Smooth muscle cell (in vitro differentiated cells): ENCODE data around the gene MXD1. TPM values are rescaled to one million over a fixed set of nuclear protein-coding genes. Genes with fewer than 3 reads are reported as not detected.

ENCODE experiments used
- DNase-seq: peaks from one replicate; lab custom pipeline; 2025; ENCODE audit not compliant: unreplicated experiment; lab: John Stamatoyannopoulos, UW
- H2AFZ ChIP-seq: fragments of 200-600 bp; sonication (generic); 2 replicates; pipeline ENCODE4 v1.6.0; 2016; ENCODE audit warnings: antibody characterized with exemption, low read depth, mild to moderate bottlenecking
- H3F3A ChIP-seq: fragments of 200-600 bp; sonication (generic); 2 replicates; pipeline ENCODE4 v1.6.0; 2017; ENCODE audit warnings: antibody characterized with exemption, low read depth
- H3K27ac ChIP-seq: fragments of 200-600 bp; sonication (generic); 2 replicates; pipeline ENCODE4 v1.5.1; 2016; ENCODE audit warnings: low read depth, mild to moderate bottlenecking
- H3K27me3 ChIP-seq: fragments of 200-600 bp; sonication (generic); 2 replicates; pipeline ENCODE4 v1.6.1; 2016; ENCODE audit warnings: low read depth, mild to moderate bottlenecking
- H3K36me3 ChIP-seq: fragments of 200-600 bp; sonication (generic); 2 replicates; pipeline ENCODE4 v1.5.1; 2016; ENCODE audit warnings: low read depth
- H3K4me1 ChIP-seq: fragments of 200-600 bp; sonication (generic); 2 replicates; pipeline ENCODE4 v1.5.1; 2016; ENCODE audit warnings: low read depth
- H3K4me2 ChIP-seq: fragments of 200-600 bp; sonication (generic); 2 replicates; pipeline ENCODE4 v1.6.0; 2016; ENCODE audit warnings: mild to moderate bottlenecking
- H3K4me3 ChIP-seq: fragments of 200-600 bp; sonication (generic); 2 replicates; pipeline ENCODE4 v1.5.1; 2016; ENCODE audit warnings: mild to moderate bottlenecking
- H3K79me2 ChIP-seq: fragments of 200-600 bp; sonication (generic); 2 replicates; pipeline ENCODE4 v1.6.0; 2016; ENCODE audit warnings: low read depth, mild to moderate bottlenecking
- H3K9ac ChIP-seq: fragments of 200-600 bp; sonication (generic); 2 replicates; pipeline ENCODE4 v1.6.0; 2016; ENCODE audit warnings: low read depth
- H3K9me3 ChIP-seq: fragments of 200-600 bp; sonication (generic); replicated peaks from 2 replicates; pipeline ENCODE4 v1.5.1; 2016; ENCODE audit warnings: low read depth
- H4K20me1 ChIP-seq: fragments of 200-600 bp; sonication (generic); 2 replicates; pipeline ENCODE4 v1.6.0; 2016; ENCODE audit warnings: low read depth
- CTCF ChIP-seq: fragments of 200-600 bp; sonication (generic); IDR thresholded peaks from 2 replicates; pipeline ENCODE4 v1.5.1; 2017; ENCODE audit warnings: borderline replicate concordance, mild to moderate bottlenecking, antibody characterized with exemption; ENCODE audit not compliant: insufficient read depth, poor library complexity, severe bottlenecking
- WGBS: methylation state at CpG from one replicate; pipeline ENCODE4 v1.1.7; 2016; ENCODE audit warnings: low lambda C conversion rate; 5-methylcytosine and 5-hydroxymethylcytosine counted together
- polyA plus RNA-seq: library from polyadenylated mRNA; unstranded; fragments of >200 nt; fragmentation: Nextera tagmentation; extraction: Ambion mirVana; gene quantifications from 2 replicates; pipeline ENCODE4 v1.2.1, GENCODE V29; 2016
- total RNA-seq: library from RNA; depleted of rRNA; stranded (reverse); fragments of >200 nt; gene quantifications from 2 replicates; pipeline ENCODE4 v1.2.3, GENCODE V29; 2014

Gene MXD1
- total and polyA plus RNA-seq, 2 experiments from 2014 or later: 7.9 to 10.2 TPM

- no peaks in the 10 kb centered on the region for H3K27me3 ChIP-seq
- H3K79me2 ChIP-seq: peaks cover 14% of the 10 kb centered on the region
- no peak overlapping the region for H3K27ac ChIP-seq
Observed at GRCh38 chr2:69902213-69902922, 12.5 kb upstream of the MXD1 start.

GRCh38 chr2:69907216-69907615, 7.7 kb upstream of the MXD1 start:
- H3K79me2 ChIP-seq: no peaks in the 10 kb centered on the region
- peaks cover 17% of the 10 kb centered on the region for H3F3A ChIP-seq
- H3K9ac ChIP-seq: no peak overlapping the region
- no peaks in the 10 kb centered on the region for H4K20me1 ChIP-seq
- no peak overlapping the region for H3K4me2 ChIP-seq
- DNase-seq: no peak
- H3K9me3 ChIP-seq: no peaks in the 10 kb centered on the region
- H2AFZ ChIP-seq: no peak overlapping the region
- H3K27me3 ChIP-seq: no peaks in the 10 kb centered on the region
- peaks cover 12% of the 10 kb centered on the region for H3K36me3 ChIP-seq
- TF ChIP-seq CTCF: no peak
- H3K27ac ChIP-seq: no peak overlapping the region
- no peaks in the 10 kb centered on the region for H3K4me1 ChIP-seq
- H3K4me3 ChIP-seq: no peak overlapping the region

More at GRCh38 chr2:69902213-69902922, 12.5 kb upstream of the MXD1 start:
- no peaks in the 10 kb centered on the region for H3K9me3 ChIP-seq
- no peak for TF ChIP-seq CTCF
- 89% methylated on average over 8 of the region's 8 CpGs for WGBS
- peaks cover 10% of the 10 kb centered on the region for H3K36me3 ChIP-seq
- no peaks in the 10 kb centered on the region for H3K4me1 ChIP-seq
- no peak overlapping the region for H3K4me3 ChIP-seq
- peaks cover 1% of the 10 kb centered on the region for H3F3A ChIP-seq
- H3K4me2 ChIP-seq: no peak overlapping the region
- no peak for DNase-seq
- H2AFZ ChIP-seq: no peak overlapping the region
- peaks cover 4% of the 10 kb centered on the region for H4K20me1 ChIP-seq
- no peak overlapping the region for H3K9ac ChIP-seq

GRCh38 chr2:69911985-69912563, 2.8 kb upstream of the MXD1 start:
- peaks cover 17% of the 10 kb centered on the region for H3F3A ChIP-seq
- no peak for DNase-seq
- peaks cover 3% of the 10 kb centered on the region for H3K36me3 ChIP-seq
- no peak overlapping the region for H3K4me3 ChIP-seq
- peaks cover 14% of the 10 kb centered on the region for H3K4me1 ChIP-seq
- no peak overlapping the region for H3K9ac ChIP-seq
- H2AFZ ChIP-seq: no peak overlapping the region
- no peaks in the 10 kb centered on the region for H4K20me1 ChIP-seq
- H3K27me3 ChIP-seq: no peaks in the 10 kb centered on the region
- H3K4me2 ChIP-seq: no peak overlapping the region
- peaks cover 20% of the 10 kb centered on the region for H3K79me2 ChIP-seq
- 30% methylated on average over 2 of the region's 2 CpGs for WGBS
- peak overlapping the region; percentile 95 for H3K27ac ChIP-seq
- H3K9me3 ChIP-seq: no peaks in the 10 kb centered on the region
- peak; percentile 72 for TF ChIP-seq CTCF
